K562 (cell line): ENCODE data around the gene UBL3.

Source experiments
- MED1 ChIP-seq: sonication (generic); formaldehyde crosslinking; IDR thresholded peaks from 2 replicates; pipeline ENCODE4 v1.8.1; 2023; ENCODE audit warnings: missing genetic modification reagents, borderline replicate concordance
- SP1 ChIP-seq: sonication (generic); formaldehyde crosslinking; IDR thresholded peaks from 2 replicates; pipeline ENCODE4 v1.8.1; 2022; ENCODE audit warnings: mild to moderate bottlenecking, missing genetic modification reagents

DNA sequence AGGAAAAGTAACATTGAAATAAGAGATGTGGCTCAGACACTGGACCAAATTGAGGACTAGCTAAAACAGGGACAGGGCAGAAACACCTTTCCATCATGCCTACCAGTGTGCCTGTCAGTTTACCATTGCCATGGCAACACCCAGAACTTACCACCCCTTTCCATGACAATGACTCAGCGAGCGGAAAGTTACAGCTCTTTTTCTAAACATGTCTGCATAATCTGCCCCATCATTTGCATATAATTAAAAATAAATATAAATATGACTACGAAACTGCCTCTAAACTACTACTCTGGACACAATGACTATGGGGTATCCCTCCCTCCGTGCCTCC is 96.0 kb downstream of the UBL3 start:
- TF ChIP-seq SP1: no peak
- TF ChIP-seq MED1 (CRISPR knock-in tag): no peak
